ENCODE data around the gene KIF6. TPM values are rescaled to one million over a fixed set of nuclear protein-coding genes. Genes with fewer than 3 reads are reported as not detected.

KIF6 gene
- total and polyA plus RNA-seq, 11 donors: 0.06 to 0.77 (median 0.48) TPM

GRCh38 chr6:39367700-39368099, 357.5 kb downstream of the KIF6 start:
- ATAC-seq: no peak
- Histone ChIP-seq H3K27me3 (peaks cover 0 to 11% (median 0%) of the 10 kb centered on the region in 9 donors), H3K36me3 (no peaks in the 10 kb centered on the region), H3K27ac (no peak overlapping the region), H3K4me1 (no peaks in the 10 kb centered on the region), H3K4me3 (no peak overlapping the region), H3K9me3 (no peaks in the 10 kb centered on the region)
- TF ChIP-seq POLR2A (IDR thresholded peaks at IDR 0.05) (no peak), CTCF (IDR thresholded peaks at IDR 0.05) (no peak)
- intact Hi-C loops (cut with DNase I): loop anchor here in 6 of 10 donors (5.0 to 10.0 kb wide), 4 partner anchors 357 to 1667 kb away; partner anchors contain the start of genes KIF6 (in 1 of the 6) and UNC5CL (in 1 of the 6)
- 70 to 93% (median 83%) methylated on average over 3 of the region's 3 CpGs for WGBS, 4 donors
- no peak for DNase-seq

GRCh38 chr6:39366931-39367618, 358.1 kb downstream of the KIF6 start:
- H3K27me3 ChIP-seq: peaks cover 0 to 11% (median 0%) of the 10 kb centered on the region in 9 donors
- DNase-seq: no peak

GRCh38 chr6:39365281-39366074, 359.7 kb downstream of the KIF6 start:
- no peak overlapping the region for H3K4me3 ChIP-seq
- ATAC-seq (no peak), DNase-seq (no peak)
- peaks cover 0 to 7% (median 1%) of the 10 kb centered on the region in 12 donors for H3K4me1 ChIP-seq
- no peak overlapping the region for H3K27ac ChIP-seq
- peaks cover 0 to 11% (median 0%) of the 10 kb centered on the region in 9 donors for H3K27me3 ChIP-seq
- TF ChIP-seq CTCF (IDR thresholded peaks at IDR 0.05): no peak
- no peak for TF ChIP-seq POLR2A (IDR thresholded peaks at IDR 0.05)
- H3K36me3 ChIP-seq: no peaks in the 10 kb centered on the region
- 85 to 93% (median 86%) methylated on average over 11 to 13 of the region's 13 CpGs for WGBS, 4 donors
- intact Hi-C loops (cut with DNase I): loop anchor here in 6 of 10 donors (5.0 to 10.0 kb wide), 4 partner anchors 359 to 1669 kb away; partner anchors contain the start of genes KIF6 (in 1 of the 6) and UNC5CL (in 1 of the 6)
- H3K9me3 ChIP-seq: no peaks in the 10 kb centered on the region

More at GRCh38 chr6:39366931-39367618, 358.1 kb downstream of the KIF6 start:
- H3K4me3 ChIP-seq: no peak overlapping the region
- no peak for TF ChIP-seq POLR2A (IDR thresholded peaks at IDR 0.05)
- TF ChIP-seq CTCF (IDR thresholded peaks at IDR 0.05): no peak
- intact Hi-C loops (cut with DNase I): loop anchor here in 6 of 10 donors (5.0 to 10.0 kb wide), 4 partner anchors 358 to 1668 kb away; partner anchors contain the start of genes KIF6 (in 1 of the 6) and UNC5CL (in 1 of the 6)
- WGBS, 4 donors: 65 to 71% (median 68%) methylated on average over 8 to 9 of the region's 9 CpGs
- no peaks in the 10 kb centered on the region for H3K9me3 ChIP-seq
- no peak overlapping the region for H3K27ac ChIP-seq
- H3K36me3 ChIP-seq: no peaks in the 10 kb centered on the region
- peak in 1 of 4 donors; percentile 14 for ATAC-seq
- peaks cover 0 to 3% (median under 1%) of the 10 kb centered on the region in 12 donors for H3K4me1 ChIP-seq
